ENCODE measurements around the gene TMIGD3.

DNA sequence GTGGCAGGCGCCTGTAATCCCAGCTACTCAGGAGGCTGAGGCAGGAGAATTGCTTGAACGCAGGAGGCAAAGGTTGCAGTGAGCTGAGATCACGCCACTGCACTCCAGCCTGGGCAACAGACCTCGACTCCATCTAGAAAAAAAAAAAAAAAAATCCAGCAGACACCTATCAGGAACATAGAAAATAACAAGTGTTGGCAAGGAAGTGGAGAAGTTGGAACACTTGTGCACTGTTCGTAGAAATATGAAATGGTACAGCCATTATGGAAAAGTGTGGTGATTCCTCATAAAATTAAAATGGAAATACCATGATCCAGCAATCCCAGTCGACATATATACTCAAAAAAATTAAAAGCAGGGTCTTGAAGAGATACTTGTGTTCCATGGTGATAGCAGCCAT, 41.7 kb downstream of the TMIGD3 start:
- TF ChIP-seq CTCF (IDR thresholded peaks at IDR 0.05) (no peak), POLR2A (IDR thresholded peaks at IDR 0.05) (no peak), POLR2AphosphoS5 (IDR thresholded peaks at IDR 0.05) (no peak)

All from prostate gland (tissue), 2 donors.